Endothelial cell of umbilical vein (primary cell): ENCODE results near the gene GFPT2. TPM values are rescaled to one million over a fixed set of nuclear protein-coding genes. Genes with fewer than 3 reads are reported as not detected.

Source experiments
- BruUV-seq: library from RNA; stranded (reverse); fragments of 400-500 nt; replicated peaks from 2 replicates; lab custom pipeline; 2021; lab: Mats Ljungman, UMichigan
- CTCF ChIA-PET: fragments of 300-600, 350-600 bp; sonication (Branson Sonifier 250); formaldehyde crosslinking; loops from one replicate; lab custom pipeline; 2021; ENCODE audit warnings: antibody characterized with exemption, inconsistent platforms; lab: Charles Lee
- POLR2A ChIA-PET: fragments of 300-600, 350-600 bp; sonication (Branson Sonifier 250); formaldehyde crosslinking; loops from one replicate; lab custom pipeline; 2021; ENCODE audit warnings: antibody characterized with exemption, inconsistent platforms; lab: Charles Lee
- DNase-seq: peaks from one replicate; pipeline ENCODE4 v3.0.0-alpha.2; 2011; ENCODE audit warnings: low read depth, low spot score
- FAIRE-seq: peaks from 2 replicates; lab custom pipeline; 2011; peaks lifted over from hg19 to GRCh38; lab: Jason Lieb, UNC
- H2AFZ ChIP-seq: 2 replicates; pipeline ENCODE4 v1.6.0; 2012; ENCODE audit warnings: low read depth, low read length, control low read depth, inconsistent platforms
- H3K27ac ChIP-seq: 2 replicates; pipeline ENCODE4 v1.5.1; 2011; ENCODE audit warnings: low read depth, mild to moderate bottlenecking, control low read depth, low read length, moderate library complexity; ENCODE audit not compliant: insufficient read depth
- H3K27me3 ChIP-seq, 2 experiments: 2 replicates each; pipeline versions ENCODE4 v1.6.0 to v1.6.1; 2011; ENCODE audit warnings: low read length in 2 of 2, mixed read lengths in 1 of 2; ENCODE audit not compliant: control insufficient read depth in 2 of 2, insufficient read depth in 2 of 2
- H3K36me3 ChIP-seq, 2 experiments: 2 replicates in 1 of 2; 3 replicates in 1 of 2; pipeline ENCODE4 v1.5.1; 2011; ENCODE audit warnings: low read length in 2 of 2, mild to moderate bottlenecking in 1 of 2, moderate library complexity in 1 of 2; ENCODE audit not compliant: control insufficient read depth in 2 of 2, insufficient read depth in 2 of 2; ENCODE audit errors: extremely low read depth in 1 of 2
- H3K4me1 ChIP-seq: 3 replicates; pipeline ENCODE4 v1.5.1; 2011; ENCODE audit warnings: mild to moderate bottlenecking, low read length; ENCODE audit not compliant: control insufficient read depth, insufficient read depth; ENCODE audit errors: extremely low read depth
- H3K4me2 ChIP-seq: 2 replicates; pipeline ENCODE4 v1.6.1; 2011; ENCODE audit warnings: low read length, control low read depth, mixed read lengths; ENCODE audit not compliant: insufficient read depth
- H3K4me3 ChIP-seq, 3 experiments: fragments of 200-600 bp in 1 of 3; sonication (generic), shearing (Covaris generic) in 1 of 3; replicated peaks in 1 of 3; 2 replicates each; pipeline ENCODE4 v1.5.1; 2011 to 2016; ENCODE audit warnings: control low read depth in 3 of 3, low read length in 3 of 3, mild to moderate bottlenecking in 2 of 3, inconsistent platforms in 1 of 3, low read depth in 1 of 3, moderate library complexity in 1 of 3; ENCODE audit not compliant: insufficient read depth in 1 of 3
- H3K79me2 ChIP-seq: 2 replicates; pipeline ENCODE4 v1.6.0; 2012; ENCODE audit warnings: low read length, inconsistent platforms; ENCODE audit not compliant: control insufficient read depth, insufficient read depth
- H3K9ac ChIP-seq: replicated peaks from 2 replicates; pipeline ENCODE3; 2011; ENCODE audit warnings: low read length, control low read depth; ENCODE audit not compliant: insufficient read depth; ENCODE audit errors: extremely low read depth
- H3K9me1 ChIP-seq: replicated peaks from 3 replicates; pipeline ENCODE4 v1.6.0; 2011; ENCODE audit warnings: mild to moderate bottlenecking, low read length; ENCODE audit not compliant: control insufficient read depth, insufficient read depth; ENCODE audit errors: extremely low read depth
- H3K9me3 ChIP-seq: replicated peaks from 2 replicates; pipeline ENCODE4 v1.5.1; 2012; ENCODE audit warnings: low read length, inconsistent platforms; ENCODE audit not compliant: control insufficient read depth, insufficient read depth
- H4K20me1 ChIP-seq: replicated peaks from 2 replicates; pipeline ENCODE3; 2011; ENCODE audit warnings: mild to moderate bottlenecking, low read length; ENCODE audit not compliant: control insufficient read depth, insufficient read depth; ENCODE audit errors: extremely low read depth
- CTCF ChIP-seq, 2 donors: IDR thresholded peaks; 1 replicate in 1 of 2; 2 replicates in 1 of 2; pipeline ENCODE4 v1.5.1; 2011; ENCODE audit warnings: low read length in 2 of 2, mild to moderate bottlenecking in 2 of 2, moderate library complexity in 2 of 2, control low read depth in 1 of 2, inconsistent platforms in 1 of 2, low read depth in 1 of 2; ENCODE audit not compliant: insufficient read depth in 1 of 2; ENCODE audit errors: extremely low read depth in 1 of 2
- EZH2 ChIP-seq: IDR thresholded peaks from 2 replicates; pipeline ENCODE4 v1.6.1; 2012; ENCODE audit warnings: borderline replicate concordance, low read depth, mild to moderate bottlenecking, moderate library complexity, low read length, inconsistent platforms; ENCODE audit not compliant: severe bottlenecking
- FOS ChIP-seq: IDR thresholded peaks from 2 replicates; pipeline ENCODE4 v1.6.1; 2011; ENCODE audit warnings: mild to moderate bottlenecking, low read length, moderate library complexity, borderline replicate concordance; ENCODE audit not compliant: insufficient read depth
- GATA2 ChIP-seq: IDR thresholded peaks from 2 replicates; pipeline ENCODE4 v1.7.0; 2011; ENCODE audit warnings: low read depth, mild to moderate bottlenecking, moderate library complexity, mixed read lengths, low read length; ENCODE audit not compliant: insufficient read length, insufficient read depth
- JUN ChIP-seq: IDR thresholded peaks from 2 replicates; pipeline ENCODE4 v1.6.1; 2011; ENCODE audit warnings: borderline replicate concordance, low read depth; ENCODE audit not compliant: insufficient read length, insufficient read depth
- MYC ChIP-seq: IDR thresholded peaks from one replicate; pipeline ENCODE4 v1.6.1; 2011; ENCODE audit warnings: mild to moderate bottlenecking, low read depth, low read length
- POLR2A ChIP-seq: IDR thresholded peaks from 2 replicates; pipeline ENCODE4 v1.6.1; 2012; ENCODE audit warnings: low read depth, mild to moderate bottlenecking, control low read depth, low read length
- POLR2AphosphoS5 ChIP-seq: IDR thresholded peaks from 2 replicates; pipeline ENCODE4 v1.6.1; 2012; ENCODE audit warnings: low read depth, mild to moderate bottlenecking, control low read depth, low read length, moderate library complexity; ENCODE audit not compliant: insufficient read depth
- dilution Hi-C: fragments of 300-500 bp; cut with MboI; formaldehyde crosslinking; loops from one replicate; pipeline ENCODE4 v1.15.0; 2019; ENCODE audit warnings: low sequenced_read_pairs; ENCODE audit not compliant: extremely low pct_ligation_motif_present
- intact Hi-C: fragments of 100-400 bp; cut with micrococcal nuclease; formaldehyde crosslinking; loops from one replicate; pipeline ENCODE4 v1.10.0; 2022
- polyA plus RNA-seq, 4 experiments: library from polyadenylated mRNA; depleted of rRNA in 3 of 4; stranded (reverse) in 3 of 4; unstranded in 1 of 4; fragments of >200 nt; gene quantifications; 2 replicates each; pipeline versions ENCODE4 v1.2.1 to v1.2.3, GENCODE V29; 2011 to 2012; ENCODE audit warnings: missing spikeins in 1 of 4
- total RNA-seq: library from RNA; stranded (reverse); gene quantifications from 2 replicates; pipeline ENCODE4 v1.2.3, GENCODE V29; 2021
- TF ChIP-seq, protein P1 (sequence below): IDR thresholded peaks from 2 replicates; pipeline ENCODE4 v1.6.1; 2011; ENCODE audit not compliant: insufficient read depth, insufficient read length

GFPT2 gene
- total and polyA plus RNA-seq, 2 donors (not counting 3 experiments of a cell fraction or from before 2014, with no cell fraction given): 4.3 to 4.5 TPM

DNA sequence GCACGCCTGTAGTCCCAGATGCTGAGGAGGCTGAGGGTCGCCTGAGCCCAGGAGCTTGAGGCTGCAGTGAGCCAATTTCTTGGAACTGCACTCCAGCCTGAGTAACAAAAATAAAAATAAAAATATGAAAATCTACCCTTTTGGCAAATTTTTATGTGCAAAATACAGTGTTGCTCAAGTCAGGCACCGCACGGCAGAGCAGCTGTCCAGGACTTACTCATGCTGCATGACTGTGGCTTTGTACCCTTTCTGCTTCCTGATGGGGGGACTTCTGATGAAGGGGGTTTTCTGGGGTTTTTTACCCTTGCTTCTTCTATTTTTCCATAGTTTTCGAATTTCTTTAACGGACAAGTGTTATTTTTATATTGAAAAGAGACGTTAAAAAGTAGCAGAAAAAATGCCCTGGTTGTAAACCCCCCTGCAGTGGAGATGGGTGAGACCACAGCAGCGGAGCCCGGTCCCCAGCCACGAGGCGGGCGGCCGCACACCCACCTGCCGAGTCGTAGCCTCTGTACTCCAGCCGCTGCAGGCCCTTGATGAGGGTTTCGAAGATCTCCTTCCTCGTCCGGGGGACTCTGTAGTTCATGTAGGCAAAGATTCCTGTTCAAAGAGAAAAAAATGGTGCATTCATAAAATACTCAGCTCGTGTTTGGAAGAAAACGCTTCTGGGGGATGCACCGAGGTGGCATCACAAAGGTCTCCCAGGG, 15.0 kb downstream of the GFPT2 start:
- POLR2A ChIA-PET: no interaction called here
- TF ChIP-seq FOS: no peak
- no peak for TF ChIP-seq GATA2
- TF ChIP-seq POLR2A: no peak
- TF ChIP-seq, protein P1, sequence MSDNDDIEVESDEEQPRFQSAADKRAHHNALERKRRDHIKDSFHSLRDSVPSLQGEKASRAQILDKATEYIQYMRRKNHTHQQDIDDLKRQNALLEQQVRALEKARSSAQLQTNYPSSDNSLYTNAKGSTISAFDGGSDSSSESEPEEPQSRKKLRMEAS: no peak
- TF ChIP-seq POLR2AphosphoS5: no peak
- TF ChIP-seq EZH2: no peak
- no peak for TF ChIP-seq MYC
- no peak for TF ChIP-seq CTCF (IDR thresholded peaks at IDR 0.05; ENCODE audit: extremely low read depth in 1 of 2, insufficient read depth in 1 of 2, low read depth in 1 of 2, low read length in 2 of 2)
- TF ChIP-seq JUN: no peak
- no peaks in the 10 kb centered on the region for H3K27me3 ChIP-seq
- H3K9me3 ChIP-seq: no peaks in the 10 kb centered on the region
- H3K79me2 ChIP-seq: no peaks in the 10 kb centered on the region
- peaks cover 4% of the 10 kb centered on the region for H3K4me1 ChIP-seq
- dilution Hi-C loops (no loop called here), intact Hi-C loops (no loop called here)
- no peak for DNase-seq
- H3K9me1 ChIP-seq: no peaks in the 10 kb centered on the region
- H3K4me2 ChIP-seq: no peak overlapping the region
- BruUV-seq: no TSS peak
- CTCF ChIA-PET: interaction anchor here (6.0 kb wide), 1 partner anchor 9 kb away, joined by 37 read pairs; no protein-coding TSS in a partner anchor
- H2AFZ ChIP-seq: no peak overlapping the region
- H3K4me3 ChIP-seq: no peak overlapping the region
- no peak overlapping the region for H3K27ac ChIP-seq
- no peaks in the 10 kb centered on the region for H4K20me1 ChIP-seq
- no peak for FAIRE-seq
- H3K9ac ChIP-seq: no peak overlapping the region
- no peaks in the 10 kb centered on the region for H3K36me3 ChIP-seq
